Measurements from ENCODE around the gene NKAIN2.

The NKAIN2 gene

DNA sequence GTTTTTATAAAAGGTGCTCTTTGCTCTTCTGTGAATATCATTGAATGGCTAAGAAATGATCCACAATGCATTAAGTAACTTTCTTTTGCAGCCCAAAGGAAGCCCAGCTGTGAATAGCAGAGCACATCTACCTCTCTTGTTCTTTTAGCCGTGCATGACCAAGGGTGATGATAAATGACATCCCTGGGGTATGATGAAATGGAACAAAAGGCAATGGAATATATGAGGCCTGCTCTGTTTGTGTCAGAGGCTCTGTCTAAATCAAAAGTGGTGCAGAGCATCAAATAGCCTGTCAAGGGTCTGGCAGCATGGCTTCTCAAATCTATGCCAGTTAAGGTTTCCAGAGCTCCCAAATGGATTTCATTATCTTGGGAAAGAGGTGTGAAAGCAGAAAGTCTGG is 796.0 kb downstream of the NKAIN2 start:
- DNase-seq (ENCODE audit: low spot score): no peak
- CTCF ChIA-PET: no interaction called here
- TF ChIP-seq, protein P1, sequence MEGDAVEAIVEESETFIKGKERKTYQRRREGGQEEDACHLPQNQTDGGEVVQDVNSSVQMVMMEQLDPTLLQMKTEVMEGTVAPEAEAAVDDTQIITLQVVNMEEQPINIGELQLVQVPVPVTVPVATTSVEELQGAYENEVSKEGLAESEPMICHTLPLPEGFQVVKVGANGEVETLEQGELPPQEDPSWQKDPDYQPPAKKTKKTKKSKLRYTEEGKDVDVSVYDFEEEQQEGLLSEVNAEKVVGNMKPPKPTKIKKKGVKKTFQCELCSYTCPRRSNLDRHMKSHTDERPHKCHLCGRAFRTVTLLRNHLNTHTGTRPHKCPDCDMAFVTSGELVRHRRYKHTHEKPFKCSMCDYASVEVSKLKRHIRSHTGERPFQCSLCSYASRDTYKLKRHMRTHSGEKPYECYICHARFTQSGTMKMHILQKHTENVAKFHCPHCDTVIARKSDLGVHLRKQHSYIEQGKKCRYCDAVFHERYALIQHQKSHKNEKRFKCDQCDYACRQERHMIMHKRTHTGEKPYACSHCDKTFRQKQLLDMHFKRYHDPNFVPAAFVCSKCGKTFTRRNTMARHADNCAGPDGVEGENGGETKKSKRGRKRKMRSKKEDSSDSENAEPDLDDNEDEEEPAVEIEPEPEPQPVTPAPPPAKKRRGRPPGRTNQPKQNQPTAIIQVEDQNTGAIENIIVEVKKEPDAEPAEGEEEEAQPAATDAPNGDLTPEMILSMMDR (conservative IDR thresholded peaks at IDR 0.05; ENCODE audit: low read depth): no peak
- H3K27ac ChIP-seq: no peak overlapping the region
- POLR2A ChIA-PET (ENCODE audit: low non-redundant PET): no interaction called here

DNA sequence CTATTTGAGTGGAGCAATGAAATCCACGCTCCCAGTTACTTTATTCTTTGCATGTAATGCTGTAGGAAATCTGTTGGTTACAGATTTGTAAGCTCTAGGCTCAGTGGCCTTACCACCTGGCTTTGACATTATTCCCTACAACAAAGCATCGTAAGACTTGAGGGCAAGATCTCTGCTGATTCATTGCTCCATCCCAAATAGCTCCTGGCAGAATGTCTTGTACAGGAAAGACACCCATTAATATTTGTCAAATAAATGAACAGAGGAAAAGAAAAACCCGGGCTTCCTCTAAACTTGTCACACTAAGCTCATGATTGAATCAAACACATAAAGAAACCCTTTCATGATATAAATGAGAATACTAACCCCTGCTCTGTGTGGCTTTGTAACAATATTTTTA is 801.1 kb downstream of the NKAIN2 start:
- no peak overlapping the region for H3K27ac ChIP-seq
- POLR2A ChIA-PET (ENCODE audit: low non-redundant PET): no interaction called here
- CTCF ChIA-PET: no interaction called here
- DNase-seq (ENCODE audit: low spot score): no peak
- TF ChIP-seq, protein P1 (conservative IDR thresholded peaks at IDR 0.05; ENCODE audit: low read depth): no peak

DNA sequence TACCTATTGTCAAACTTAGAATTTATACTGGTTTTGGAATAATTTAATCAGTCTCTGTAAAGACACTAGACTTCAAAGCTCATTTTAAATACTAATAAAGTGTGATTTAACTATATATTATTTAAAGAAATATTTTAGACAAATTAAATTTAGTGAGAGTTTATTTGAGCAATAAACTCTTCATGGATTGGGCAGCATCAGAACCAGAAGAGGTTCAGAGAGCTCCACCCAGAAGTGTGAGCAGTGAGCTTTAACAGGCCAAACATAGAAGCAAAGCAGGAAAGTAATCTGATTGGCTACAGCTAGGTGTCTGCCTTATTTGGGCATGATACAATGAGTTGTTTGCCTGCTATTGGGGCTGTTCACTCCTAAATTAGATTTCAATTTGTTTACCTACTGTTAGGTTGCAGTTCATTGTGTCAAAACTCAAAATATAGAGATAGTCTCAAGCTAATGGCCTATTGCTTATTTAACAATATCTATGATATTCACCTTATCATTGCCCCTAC is 803.5 kb downstream of the NKAIN2 start:
- ChIA-PET CTCF (no interaction called here), POLR2A (ENCODE audit: low non-redundant PET) (no interaction called here)
- TF ChIP-seq, protein P1 (conservative IDR thresholded peaks at IDR 0.05; ENCODE audit: low read depth): no peak
- no peak overlapping the region for H3K27ac ChIP-seq
- DNase-seq (ENCODE audit: low spot score): no peak

DNA sequence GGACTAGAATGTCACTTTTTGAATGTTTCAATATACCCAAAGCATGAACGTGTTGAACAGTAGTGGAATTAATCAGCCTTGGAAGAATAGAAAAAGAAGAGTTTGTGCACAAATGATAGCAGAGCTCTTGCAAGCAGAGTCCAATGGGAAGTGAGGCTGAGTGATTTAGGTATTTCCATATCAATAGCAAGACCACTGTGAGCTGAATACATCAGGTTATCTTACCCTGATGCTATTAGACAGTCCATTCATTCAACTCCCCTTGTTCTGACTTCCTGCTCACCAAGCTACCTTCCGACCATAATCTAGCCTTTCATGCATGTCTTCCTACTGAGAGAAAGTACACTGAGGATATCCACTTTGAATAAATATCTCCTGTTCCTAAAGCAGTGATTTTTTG is 809.4 kb downstream of the NKAIN2 start:
- CTCF ChIA-PET: no interaction called here
- DNase-seq (ENCODE audit: low spot score): no peak
- TF ChIP-seq, protein P1 (conservative IDR thresholded peaks at IDR 0.05; ENCODE audit: low read depth): no peak
- POLR2A ChIA-PET (ENCODE audit: low non-redundant PET): no interaction called here
- H3K27ac ChIP-seq: no peak overlapping the region

DNA sequence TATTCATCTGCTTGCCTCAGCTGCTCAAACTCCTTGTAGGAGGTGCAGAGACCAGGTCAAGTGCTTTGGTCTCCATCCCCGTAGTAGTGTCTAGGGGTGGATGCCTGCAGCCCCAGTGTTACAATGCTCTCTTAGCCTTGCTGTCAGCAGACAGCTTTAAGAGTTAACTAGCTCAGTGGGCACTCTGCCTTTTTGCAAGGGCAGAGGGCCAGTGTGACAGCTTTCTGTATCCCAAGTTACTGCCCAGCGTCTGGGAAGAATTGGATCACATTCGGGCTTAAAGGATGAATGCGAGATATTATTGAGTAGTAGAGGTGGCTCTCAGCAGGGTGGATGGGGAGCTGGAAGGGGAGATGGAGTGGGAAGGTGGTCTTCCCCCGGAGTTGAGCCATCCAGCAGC is 818.7 kb downstream of the NKAIN2 start:
- POLR2A ChIA-PET (ENCODE audit: low non-redundant PET): no interaction called here
- CTCF ChIA-PET: no interaction called here
- no peak for DNase-seq (ENCODE audit: low spot score)
- TF ChIP-seq, protein P1 (conservative IDR thresholded peaks at IDR 0.05; ENCODE audit: low read depth): no peak
- H3K27ac ChIP-seq: no peak overlapping the region

DNA sequence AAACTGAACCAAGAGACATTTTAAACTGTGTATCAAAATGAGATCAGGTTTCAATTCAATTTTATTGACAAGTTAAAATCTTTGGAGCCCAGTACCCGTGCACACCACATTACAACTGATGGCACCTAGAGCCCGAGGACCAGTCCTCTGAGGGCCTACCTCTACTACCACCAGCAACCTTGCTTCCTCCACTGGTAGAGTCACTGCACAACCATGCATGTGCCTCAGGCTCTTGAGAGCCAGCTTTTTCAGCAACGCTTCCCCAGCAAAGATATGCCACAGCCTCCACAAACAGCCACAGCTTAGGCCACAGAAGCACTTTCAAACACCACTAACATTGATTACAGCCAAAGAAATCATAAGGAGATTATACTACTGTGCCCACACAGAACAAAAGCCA is 830.0 kb downstream of the NKAIN2 start:
- H3K27ac ChIP-seq: no peak overlapping the region
- ChIA-PET CTCF (no interaction called here), POLR2A (ENCODE audit: low non-redundant PET) (no interaction called here)
- no peak for DNase-seq (ENCODE audit: low spot score)
- TF ChIP-seq, protein P1 (conservative IDR thresholded peaks at IDR 0.05; ENCODE audit: low read depth): no peak

DNA sequence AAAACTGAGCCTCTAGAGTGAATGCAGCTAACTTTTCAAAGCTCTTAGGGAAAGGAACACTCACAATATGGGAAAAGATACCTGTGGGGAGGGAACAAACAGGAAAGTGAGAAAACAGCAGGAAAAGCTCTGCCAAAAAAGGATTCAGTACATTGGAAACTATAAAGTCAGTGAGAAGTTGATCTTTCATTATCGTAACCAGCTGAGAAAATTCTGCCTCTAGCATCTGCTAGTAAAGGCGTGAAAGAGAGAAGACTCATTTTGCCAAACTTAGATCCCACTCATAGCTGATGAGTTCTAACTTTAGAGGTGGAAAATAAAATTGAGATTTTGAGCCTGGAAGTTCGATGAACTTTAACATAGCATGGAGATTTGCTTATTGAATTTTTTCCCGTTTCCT is 836.8 kb downstream of the NKAIN2 start:
- DNase-seq (ENCODE audit: low spot score): no peak
- ChIA-PET CTCF (no interaction called here), POLR2A (ENCODE audit: low non-redundant PET) (no interaction called here)

More for the DNA sequence above, 836.8 kb downstream of the NKAIN2 start:
- no peak overlapping the region for H3K27ac ChIP-seq
- TF ChIP-seq, protein P1 (conservative IDR thresholded peaks at IDR 0.05; ENCODE audit: low read depth): no peak

All from RWPE1 (cell line).